Endothelial cell of umbilical vein (primary cell): ENCODE measurements around the gene STK39.

Experiments
- CTCF ChIP-seq, 2 donors: IDR thresholded peaks; 1 replicate in 1 of 2; 2 replicates in 1 of 2; pipeline ENCODE4 v1.5.1; 2011; ENCODE audit warnings: low read length in 2 of 2, mild to moderate bottlenecking in 2 of 2, moderate library complexity in 2 of 2, control low read depth in 1 of 2, inconsistent platforms in 1 of 2, low read depth in 1 of 2; ENCODE audit not compliant: insufficient read depth in 1 of 2; ENCODE audit errors: extremely low read depth in 1 of 2
- EZH2 ChIP-seq: IDR thresholded peaks from 2 replicates; pipeline ENCODE4 v1.6.1; 2012; ENCODE audit warnings: borderline replicate concordance, low read depth, mild to moderate bottlenecking, moderate library complexity, low read length, inconsistent platforms; ENCODE audit not compliant: severe bottlenecking
- GATA2 ChIP-seq: IDR thresholded peaks from 2 replicates; pipeline ENCODE4 v1.7.0; 2011; ENCODE audit warnings: low read depth, mild to moderate bottlenecking, moderate library complexity, mixed read lengths, low read length; ENCODE audit not compliant: insufficient read length, insufficient read depth

GRCh38 chr2:167916756-167917155 is 330.6 kb downstream of the STK39 start:
- no peak for TF ChIP-seq CTCF (IDR thresholded peaks at IDR 0.05; ENCODE audit: extremely low read depth in 1 of 2, insufficient read depth in 1 of 2, low read depth in 1 of 2, low read length in 2 of 2)
- TF ChIP-seq EZH2, result no peak
- TF ChIP-seq GATA2, result no peak
